GM10248 (cell line): ENCODE measurements around the gene CIB2.

Experiments used
- CTCF ChIA-PET: fragments of 300-600 bp; sonication (Branson Sonifier 250); formaldehyde crosslinking; extraction: SDS; loops from one replicate; lab custom pipeline; 2021; ENCODE audit warnings: antibody characterized with exemption; lab: Yijun Ruan, JAX
- POLR2A ChIA-PET: fragments of 350-650 bp; sonication (Branson Sonifier 250); formaldehyde crosslinking; extraction: SDS; loops from one replicate; lab custom pipeline; 2020; ENCODE audit warnings: antibody characterized with exemption; lab: Yijun Ruan, JAX
- DNase-seq: peaks from one replicate; pipeline ENCODE4 v3.0.0; 2012; ENCODE audit errors: extremely low spot score
- CTCF ChIP-seq: IDR thresholded peaks from 2 replicates; pipeline ENCODE4 v1.5.1; 2012; ENCODE audit warnings: mild to moderate bottlenecking, low read depth; ENCODE audit errors: extremely low read depth, missing control alignments, control extremely low read depth

Gene CIB2

GRCh38 chr15:78056714-78057269 lies 74.5 kb downstream of the CIB2 start:
- ChIA-PET CTCF (interaction anchor here (1.0 to 2.0 kb wide), 4 partner anchors 10 to 52 kb away, joined by 3 to 5 read pairs (median 4); no protein-coding TSS in a partner anchor), POLR2A (no interaction called here)
- no peak for DNase-seq
- TF ChIP-seq CTCF, result no peak

- POLR2A ChIA-PET, result no interaction called here
These were observed 75.1 kb downstream of the CIB2 start for GRCh38 chr15:78055919-78056713.

GRCh38 chr15:78054966-78055365 lies 76.3 kb downstream of the CIB2 start:
- TF ChIP-seq CTCF, result no peak
- DNase-seq, result no peak
- ChIA-PET POLR2A (no interaction called here), CTCF (interaction anchor here (2.0 to 2.4 kb wide), 2 partner anchors 15 to 53 kb away, joined by 9 to 10 read pairs; no protein-coding TSS in a partner anchor)

More at GRCh38 chr15:78055919-78056713, 75.1 kb downstream of the CIB2 start:
- TF ChIP-seq CTCF, result no peak
- no peak for DNase-seq
- CTCF ChIA-PET, result interaction anchor here (1.2 to 2.0 kb wide), 3 partner anchors 9 to 52 kb away, joined by 3 to 5 read pairs (median 4); no protein-coding TSS in a partner anchor
